HepG2 (cell line): ENCODE data around the gene DDX10. TPM values are rescaled to one million over a fixed set of nuclear protein-coding genes. Genes with fewer than 3 reads are reported as not detected.

ENCODE experiments used
- ATAC-seq: fragments of 200-7000 bp; cut with Tn5 transposase; 3 replicates; pipeline ENCODE4 v1.9.1; 2020; ENCODE audit warnings: mild to moderate bottlenecking, moderate library complexity
- BruUV-seq: library from RNA; stranded (reverse); fragments of 400-500 nt; replicated peaks from 2 replicates; lab custom pipeline; 2021; lab: Mats Ljungman, UMichigan
- CTCF ChIA-PET: fragments of 300-600 bp; formaldehyde crosslinking; extraction: SDS; loops from one replicate; lab custom pipeline; 2021; ENCODE audit warnings: low total read pairs, inconsistent platforms, low intra/inter-chr PET ratio; lab: Yijun Ruan, JAX
- POLR2A ChIA-PET: fragments of 350-600 bp; sonication (Branson Sonifier 250); formaldehyde crosslinking; loops from one replicate; lab custom pipeline; 2020; ENCODE audit warnings: antibody characterized with exemption, inconsistent platforms; lab: Yijun Ruan, JAX
- DNase-seq: peaks from one replicate; pipeline ENCODE4 v3.0.0-alpha.2; 2015; ENCODE audit warnings: low spot score
- FAIRE-seq: peaks from 3 replicates; lab custom pipeline; 2011; peaks lifted over from hg19 to GRCh38; lab: Jason Lieb, UNC
- H2AFZ ChIP-seq: one replicate; pipeline ENCODE4 v1.6.1; 2011; ENCODE audit warnings: low read length, inconsistent platforms
- H3K27ac ChIP-seq: fragments of 300-600 bp; 3 replicates; pipeline ENCODE4 v1.8.0; 2011; ENCODE audit warnings: mixed run types, mild to moderate bottlenecking, mixed read lengths, low read length, inconsistent platforms; ENCODE audit not compliant: insufficient read depth; ENCODE audit errors: extremely low read length
- H3K27me3 ChIP-seq, 2 experiments: fragments of 200-600 bp in 1 of 2; 2 replicates in 1 of 2; 3 replicates in 1 of 2; pipeline versions ENCODE4 v1.6.0 to v1.8.0; 2011; ENCODE audit warnings: low read length in 2 of 2, mild to moderate bottlenecking in 2 of 2, moderate library complexity in 2 of 2, inconsistent platforms in 1 of 2; ENCODE audit not compliant: insufficient read depth in 2 of 2, control insufficient read depth in 1 of 2
- H3K36me3 ChIP-seq, 2 experiments: fragments of 200-600 bp in 1 of 2; replicated peaks in 1 of 2; 2 replicates in 1 of 2; 3 replicates in 1 of 2; pipeline versions ENCODE4 v1.5.1 to v1.8.0; 2011; ENCODE audit warnings: low read length in 2 of 2, inconsistent platforms in 1 of 2; ENCODE audit not compliant: insufficient read depth in 2 of 2, control insufficient read depth in 1 of 2
- H3K4me1 ChIP-seq: 2 replicates; pipeline ENCODE4 v1.5.1; 2012; ENCODE audit warnings: low read length, inconsistent platforms; ENCODE audit not compliant: insufficient read depth
- H3K4me2 ChIP-seq: 2 replicates; pipeline ENCODE4 v1.6.0; 2011; ENCODE audit warnings: low read depth, low read length, inconsistent platforms
- H3K4me3 ChIP-seq, 3 experiments: fragments of 200-600 bp in 1 of 3; sonication (generic), shearing (Covaris generic) in 1 of 3; replicated peaks in 1 of 3; 2 replicates each; pipeline ENCODE4 v1.5.1; 2011 to 2016; ENCODE audit warnings: low read length in 3 of 3, inconsistent platforms in 2 of 3, low read depth in 2 of 3, mild to moderate bottlenecking in 2 of 3, control low read depth in 1 of 3, mixed read lengths in 1 of 3; ENCODE audit not compliant: insufficient read depth in 1 of 3
- H3K79me2 ChIP-seq: one replicate; pipeline ENCODE4 v1.6.1; 2011; ENCODE audit warnings: low read length, inconsistent platforms; ENCODE audit not compliant: insufficient read depth
- H3K9ac ChIP-seq: 2 replicates; pipeline ENCODE4 v1.6.0; 2011; ENCODE audit warnings: mild to moderate bottlenecking, low read depth, low read length, inconsistent platforms; ENCODE audit not compliant: insufficient read depth
- H3K9me3 ChIP-seq: 2 replicates; pipeline ENCODE4 v1.5.1; 2012; ENCODE audit warnings: mild to moderate bottlenecking, low read length
- H4K20me1 ChIP-seq: 2 replicates; pipeline ENCODE4 v1.6.0; 2011; ENCODE audit warnings: inconsistent platforms, mild to moderate bottlenecking, low read length, moderate library complexity; ENCODE audit not compliant: insufficient read depth
- E2F1 ChIP-seq: sonication (generic); formaldehyde crosslinking; IDR thresholded peaks from 2 replicates; pipeline ENCODE4 v1.5.0; 2020; ENCODE audit warnings: missing genetic modification reagents
- GFI1 ChIP-seq: sonication (generic); formaldehyde crosslinking; IDR thresholded peaks from 2 replicates; pipeline ENCODE4 v1.5.0; 2020; ENCODE audit warnings: missing genetic modification reagents, mild to moderate bottlenecking, borderline replicate concordance
- NR2F2 ChIP-seq: IDR thresholded peaks from 2 replicates; pipeline ENCODE4 v1.6.1; 2012; ENCODE audit warnings: low read depth, inconsistent platforms, borderline replicate concordance
- RCOR2 ChIP-seq: IDR thresholded peaks from 2 replicates; pipeline ENCODE4 v1.6.1; 2016; ENCODE audit warnings: missing biosample characterization, missing genetic modification reagents
- ZNF414 ChIP-seq: sonication (generic); formaldehyde crosslinking; IDR thresholded peaks from 2 replicates; pipeline ENCODE4 v1.5.0; 2020; ENCODE audit warnings: missing genetic modification reagents
- ZNF567 ChIP-seq: sonication (generic); formaldehyde crosslinking; IDR thresholded peaks from 2 replicates; pipeline ENCODE4 v1.8.1; 2023; ENCODE audit warnings: mild to moderate bottlenecking, missing genetic modification reagents, borderline replicate concordance
- ZNF75D ChIP-seq: sonication (generic); formaldehyde crosslinking; IDR thresholded peaks from 2 replicates; pipeline ENCODE4 v1.8.1; 2023; ENCODE audit warnings: missing genetic modification reagents, mild to moderate bottlenecking, borderline replicate concordance
- ZNF891 ChIP-seq: sonication (generic); formaldehyde crosslinking; IDR thresholded peaks from 2 replicates; pipeline ENCODE4 v1.5.0; 2020; ENCODE audit warnings: mild to moderate bottlenecking, missing genetic modification reagents
- WGBS: methylation state at CpG from one replicate; pipeline ENCODE4 v1.1.6; 2017; ENCODE audit warnings: low lambda C conversion rate; 5-methylcytosine and 5-hydroxymethylcytosine counted together
- in situ Hi-C: cut with HindIII; loops from 2 replicates; pipeline ENCODE4 v1.10.0; 2017; ENCODE audit warnings: low pct_unique_long_range_greater_than_20kb; ENCODE audit not compliant: extremely low pct_ligation_motif_present
- intact Hi-C: fragments of 100-400 bp; cut with micrococcal nuclease; formaldehyde crosslinking; loops from one replicate; pipeline ENCODE4 v1.10.0; 2022; ENCODE audit not compliant: unreplicated experiment
- polyA plus RNA-seq, 8 experiments: library from polyadenylated mRNA; depleted of rRNA in 3 of 8; stranded (reverse) in 7 of 8; unstranded in 1 of 8; fragments of >200 nt; fragmentation: Illumina TruSeq in 4 of 8; extraction: Trizol in 4 of 8; gene quantifications; 2 replicates each; pipeline versions ENCODE4 v1.2.1 to v1.2.3, GENCODE V29; 2011 to 2016; ENCODE audit warnings: low read depth in 4 of 8, missing spikeins in 1 of 8, mixed read lengths in 1 of 8; ENCODE audit not compliant: insufficient read depth in 1 of 8
- total RNA-seq, 5 experiments: library from RNA; depleted of rRNA; stranded (reverse); fragments of >200 nt; fragmentation: Illumina TruSeq; extraction: Trizol; gene quantifications; 2 replicates each; pipeline ENCODE4 v1.2.3, GENCODE V29; 2016; ENCODE audit warnings: low read depth in 1 of 5
- TF ChIP-seq, protein P1 (sequence below): sonication (generic); formaldehyde crosslinking; IDR thresholded peaks from 2 replicates; pipeline ENCODE4 v1.8.0; 2023; ENCODE audit warnings: mild to moderate bottlenecking, missing genetic modification reagents

DDX10 gene
- total and polyA plus RNA-seq, 2 of the 13 experiments (the other 11 are each of a cell fraction or from before 2014, with no cell fraction given): 17.0 to 32.0 TPM

GRCh38 chr11:108912581-108912980 lies 247.7 kb downstream of the DDX10 start:
- H3K27ac ChIP-seq: no peak overlapping the region

More at GRCh38 chr11:108912581-108912980, 247.7 kb downstream of the DDX10 start:
- TF ChIP-seq ZNF567 (CRISPR knock-in tag): no peak
- TF ChIP-seq, protein P1, sequence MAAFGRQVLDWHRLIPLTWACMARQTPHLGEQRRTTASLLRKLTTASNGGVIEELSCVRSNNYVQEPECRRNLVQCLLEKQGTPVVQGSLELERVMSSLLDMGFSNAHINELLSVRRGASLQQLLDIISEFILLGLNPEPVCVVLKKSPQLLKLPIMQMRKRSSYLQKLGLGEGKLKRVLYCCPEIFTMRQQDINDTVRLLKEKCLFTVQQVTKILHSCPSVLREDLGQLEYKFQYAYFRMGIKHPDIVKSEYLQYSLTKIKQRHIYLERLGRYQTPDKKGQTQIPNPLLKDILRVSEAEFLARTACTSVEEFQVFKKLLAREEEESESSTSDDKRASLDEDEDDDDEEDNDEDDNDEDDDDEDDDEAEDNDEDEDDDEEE: no peak
- TF ChIP-seq E2F1 (CRISPR knock-in tag): no peak
- no peak for TF ChIP-seq ZNF414 (CRISPR knock-in tag)
- no peak for TF ChIP-seq RCOR2 (CRISPR knock-in tag)
- no peak for TF ChIP-seq ZNF75D (CRISPR knock-in tag)
- TF ChIP-seq GFI1 (CRISPR knock-in tag): no peak
- TF ChIP-seq ZNF891: no peak
- TF ChIP-seq NR2F2: no peak
- ATAC-seq (no peak), FAIRE-seq (no peak), DNase-seq (peak; percentile 18)
- CTCF ChIA-PET: no interaction called here
- 87% methylated on average over 1 of the region's 1 CpG for WGBS
- in situ Hi-C loops (no loop called here), intact Hi-C loops (no loop called here)
- no peaks in the 10 kb centered on the region for H3K36me3 ChIP-seq
- H3K27me3 ChIP-seq: no peaks in the 10 kb centered on the region
- no peak overlapping the region for H3K4me3 ChIP-seq
- no peak overlapping the region for H3K4me2 ChIP-seq
- no peak overlapping the region for H3K9ac ChIP-seq
- no TSS peak for BruUV-seq
- no peaks in the 10 kb centered on the region for H3K4me1 ChIP-seq
- POLR2A ChIA-PET: no interaction called here
- no peaks in the 10 kb centered on the region for H4K20me1 ChIP-seq
- H3K9me3 ChIP-seq: no peaks in the 10 kb centered on the region
- H2AFZ ChIP-seq: no peak overlapping the region
- H3K79me2 ChIP-seq: no peaks in the 10 kb centered on the region
